Stimulated activated naive CD8-positive, alpha-beta T cell treated with anti-CD3 and anti-CD28 coated beads, Interleukin-15, Interleukin-2, amounts not matched to agents 100 U/mL and 50 U/mL, for 24 hours (primary cell): Measurements from ENCODE around the gene ADH7.
"Not testable (repeated sequence)": the region's sequence is repeated elsewhere in the genome, so short reads cannot be mapped to it uniquely, and the experiment has no call there.

Experiments
- ATAC-seq: fragments of 150-1000 bp; cut with Tn5 transposase; one replicate; pipeline ENCODE4 v1.10.0; 2021
- DNase-seq: peaks from one replicate; pipeline ENCODE4 v3.0.0; 2021

Gene ADH7

GRCh38 chr4:99379571-99379970, 55.6 kb downstream of the ADH7 start:
- DNase-seq (no peak), ATAC-seq (no peak)

DNA sequence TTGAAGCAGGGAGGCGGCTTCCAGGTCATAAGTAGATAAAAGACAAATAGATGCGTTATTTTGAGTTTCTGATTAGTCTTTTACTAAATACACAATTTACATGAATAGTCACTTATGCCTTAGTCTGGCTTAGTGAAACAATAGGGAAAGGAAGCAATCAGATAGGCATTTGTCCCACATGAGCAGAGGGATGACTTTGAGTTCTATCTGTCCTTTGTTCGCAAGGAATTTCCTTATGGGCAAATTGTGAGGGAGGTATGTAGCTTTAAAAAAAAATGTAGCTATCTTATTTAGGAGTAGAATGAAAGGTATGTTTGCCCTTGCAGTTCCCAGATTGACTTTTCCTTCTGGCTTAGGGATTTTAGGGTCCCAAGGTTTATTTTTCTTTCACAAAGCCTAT, 56.3 kb downstream of the ADH7 start:
- DNase-seq = no peak
- ATAC-seq = no peak

GRCh38 chr4:99377341-99377740, 57.8 kb downstream of the ADH7 start:
- ATAC-seq, DNase-seq: not testable (repeated sequence)

GRCh38 chr4:99372464-99372863, 62.7 kb downstream of the ADH7 start:
- DNase-seq, ATAC-seq: not testable (repeated sequence)

DNA sequence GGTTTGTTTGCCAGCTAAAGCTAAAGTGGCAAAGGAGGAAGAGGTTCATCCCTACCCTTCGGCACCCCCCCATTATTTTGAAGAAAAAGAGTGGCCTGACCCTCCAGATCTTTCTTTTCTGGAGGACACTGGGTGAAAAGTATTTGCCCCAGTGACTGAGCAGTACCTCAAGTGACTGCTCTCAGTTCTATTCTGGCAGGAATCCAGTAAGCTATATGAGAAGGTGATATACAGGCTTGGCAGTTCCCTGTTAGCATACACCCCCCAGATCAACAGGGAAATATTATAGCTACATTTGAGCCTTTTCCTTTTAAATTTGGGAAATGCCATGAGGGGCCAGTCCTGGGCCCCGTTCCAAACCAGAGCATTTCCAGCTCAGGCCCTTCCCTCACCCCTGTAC, 67.3 kb downstream of the ADH7 start:
- DNase-seq, ATAC-seq: not testable (repeated sequence)

GRCh38 chr4:99366491-99366890, 68.7 kb downstream of the ADH7 start:
- no peak for DNase-seq
- no peak for ATAC-seq

- DNase-seq = no peak
- ATAC-seq = no peak
These were observed 72.4 kb downstream of the ADH7 start for GRCh38 chr4:99362768-99363167.
